ENCODE data around the gene PPP1R12C.

DNA sequence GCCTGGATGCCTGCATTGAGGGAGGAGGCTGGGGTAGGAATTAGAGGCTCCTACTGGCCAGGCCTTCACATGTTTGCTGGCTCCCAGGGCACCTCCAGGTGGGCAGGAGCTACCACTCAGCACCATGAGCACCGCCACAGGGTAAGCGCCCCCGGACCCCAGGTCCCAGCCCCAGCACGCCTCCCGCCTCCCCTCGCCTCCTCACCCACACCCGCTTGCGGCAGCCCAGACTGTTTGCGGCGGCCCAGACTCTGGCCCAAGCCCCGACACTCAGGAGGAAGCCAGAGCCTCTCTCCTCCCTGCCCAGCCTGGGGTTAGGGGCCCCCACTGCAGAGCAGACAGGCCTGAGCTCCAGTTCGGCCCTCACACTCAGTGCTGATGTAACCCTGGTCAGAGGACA, 41.1 kb downstream of the PPP1R12C start:
- no peak for TF ChIP-seq EZH2 (IDR thresholded peaks at IDR 0.05; ENCODE audit: borderline replicate concordance, low read length)
- TF ChIP-seq, protein P1, sequence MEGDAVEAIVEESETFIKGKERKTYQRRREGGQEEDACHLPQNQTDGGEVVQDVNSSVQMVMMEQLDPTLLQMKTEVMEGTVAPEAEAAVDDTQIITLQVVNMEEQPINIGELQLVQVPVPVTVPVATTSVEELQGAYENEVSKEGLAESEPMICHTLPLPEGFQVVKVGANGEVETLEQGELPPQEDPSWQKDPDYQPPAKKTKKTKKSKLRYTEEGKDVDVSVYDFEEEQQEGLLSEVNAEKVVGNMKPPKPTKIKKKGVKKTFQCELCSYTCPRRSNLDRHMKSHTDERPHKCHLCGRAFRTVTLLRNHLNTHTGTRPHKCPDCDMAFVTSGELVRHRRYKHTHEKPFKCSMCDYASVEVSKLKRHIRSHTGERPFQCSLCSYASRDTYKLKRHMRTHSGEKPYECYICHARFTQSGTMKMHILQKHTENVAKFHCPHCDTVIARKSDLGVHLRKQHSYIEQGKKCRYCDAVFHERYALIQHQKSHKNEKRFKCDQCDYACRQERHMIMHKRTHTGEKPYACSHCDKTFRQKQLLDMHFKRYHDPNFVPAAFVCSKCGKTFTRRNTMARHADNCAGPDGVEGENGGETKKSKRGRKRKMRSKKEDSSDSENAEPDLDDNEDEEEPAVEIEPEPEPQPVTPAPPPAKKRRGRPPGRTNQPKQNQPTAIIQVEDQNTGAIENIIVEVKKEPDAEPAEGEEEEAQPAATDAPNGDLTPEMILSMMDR (IDR thresholded peaks at IDR 0.05; ENCODE audit: low read length): no peak

All from OCI-LY1 (cell line).